ENCODE measurements around the gene RPL34.

DNA sequence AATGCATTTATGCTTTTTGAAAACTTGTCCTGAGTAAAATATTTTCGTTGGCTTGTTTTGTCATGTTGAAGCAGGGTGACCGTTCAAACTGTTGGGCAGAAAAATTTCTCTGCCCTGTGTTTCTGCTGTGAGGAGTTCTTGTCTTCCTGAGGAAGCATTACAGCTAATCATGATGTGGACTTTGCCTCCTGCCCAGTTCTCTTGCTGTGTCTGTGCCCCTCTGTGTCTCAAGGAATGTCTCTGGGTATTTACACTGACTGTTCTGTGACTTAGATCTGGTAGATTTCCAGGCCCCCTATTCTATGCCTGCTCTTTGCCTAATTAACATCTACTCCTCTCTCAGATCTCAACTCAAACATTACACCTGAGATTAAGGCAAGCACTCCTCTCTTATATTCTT, 30.4 kb upstream of the RPL34 start:
- TF ChIP-seq, protein P1, sequence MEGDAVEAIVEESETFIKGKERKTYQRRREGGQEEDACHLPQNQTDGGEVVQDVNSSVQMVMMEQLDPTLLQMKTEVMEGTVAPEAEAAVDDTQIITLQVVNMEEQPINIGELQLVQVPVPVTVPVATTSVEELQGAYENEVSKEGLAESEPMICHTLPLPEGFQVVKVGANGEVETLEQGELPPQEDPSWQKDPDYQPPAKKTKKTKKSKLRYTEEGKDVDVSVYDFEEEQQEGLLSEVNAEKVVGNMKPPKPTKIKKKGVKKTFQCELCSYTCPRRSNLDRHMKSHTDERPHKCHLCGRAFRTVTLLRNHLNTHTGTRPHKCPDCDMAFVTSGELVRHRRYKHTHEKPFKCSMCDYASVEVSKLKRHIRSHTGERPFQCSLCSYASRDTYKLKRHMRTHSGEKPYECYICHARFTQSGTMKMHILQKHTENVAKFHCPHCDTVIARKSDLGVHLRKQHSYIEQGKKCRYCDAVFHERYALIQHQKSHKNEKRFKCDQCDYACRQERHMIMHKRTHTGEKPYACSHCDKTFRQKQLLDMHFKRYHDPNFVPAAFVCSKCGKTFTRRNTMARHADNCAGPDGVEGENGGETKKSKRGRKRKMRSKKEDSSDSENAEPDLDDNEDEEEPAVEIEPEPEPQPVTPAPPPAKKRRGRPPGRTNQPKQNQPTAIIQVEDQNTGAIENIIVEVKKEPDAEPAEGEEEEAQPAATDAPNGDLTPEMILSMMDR (conservative IDR thresholded peaks at IDR 0.05; ENCODE audit: low read depth, low read length) = no peak
- TF ChIP-seq RCOR1 (IDR thresholded peaks at IDR 0.05; ENCODE audit: insufficient replicate concordance, low read length) (no peak), SMC3 (IDR thresholded peaks at IDR 0.05; ENCODE audit: low read depth, low read length) (no peak)

All from IMR-90 (cell line).